Adrenal gland (tissue), 12 donors: ENCODE measurements around the gene KCNMA1. TPM values are rescaled to one million over a fixed set of nuclear protein-coding genes. Genes with fewer than 3 reads are reported as not detected.

ENCODE experiments used
- DNase-seq, 7 donors: peaks; one replicate each; pipeline ENCODE4 v3.0.0-alpha.2; 2019 to 2020
- H3K27ac ChIP-seq, 5 donors: fragments of 200-600 bp; sonication (generic) in 4 of 5; 1 replicate in 3 of 5; 2 replicates in 2 of 5; pipeline versions ENCODE4 v1.5.1 to v1.8.0; 2016 to 2020; ENCODE audit warnings: mild to moderate bottlenecking in 1 of 5
- H3K27me3 ChIP-seq: fragments of 200-600 bp; 2 replicates; pipeline ENCODE4 v1.8.0; 2021
- H3K36me3 ChIP-seq, 2 donors: fragments of 200-600 bp; replicated peaks in 1 of 2; 1 replicate in 1 of 2; 2 replicates in 1 of 2; pipeline versions ENCODE4 v1.5.1 to v1.8.0; 2018 to 2022
- H3K4me1 ChIP-seq, 2 donors: fragments of 200-600 bp; replicated peaks in 1 of 2; 1 replicate in 1 of 2; 2 replicates in 1 of 2; pipeline versions ENCODE4 v1.5.1 to v1.8.0; 2018 to 2021
- H3K4me3 ChIP-seq, 4 donors: fragments of 200-600 bp; sonication (generic) in 3 of 4; one replicate each; pipeline ENCODE4 v1.5.1; 2016 to 2018
- H3K9me3 ChIP-seq, 3 donors: fragments of 200-600 bp; sonication (generic) in 1 of 3; replicated peaks in 1 of 3; 1 replicate in 2 of 3; 2 replicates in 1 of 3; pipeline versions ENCODE4 v1.5.1 to v1.8.0; 2016 to 2021
- POLR2A ChIP-seq, 2 donors: fragments of 450-650 bp; IDR thresholded peaks; one replicate each; pipeline ENCODE4 v1.6.1; 2017; ENCODE audit warnings: antibody characterized with exemption in 2 of 2, mild to moderate bottlenecking in 2 of 2, moderate library complexity in 1 of 2
- WGBS, 4 donors: extraction: QIAGEN DNeasy Blood & Tissue Kit in 2 of 4; methylation state at CpG; one replicate each; pipeline versions ENCODE4 v1.1.5 to v1.1.7; 2013 to 2017; 5-methylcytosine and 5-hydroxymethylcytosine counted together
- intact Hi-C, 2 donors: fragments of 100-400 bp; cut with DNase I; formaldehyde crosslinking; loops; one replicate each; pipeline versions ENCODE4 v1.14.1 to v1.15.0; 2022 to 2023
- polyA plus RNA-seq, 3 donors: library from polyadenylated mRNA; stranded (reverse); fragments of 200-250 nt in 2 of 3; fragments of 350-450 nt in 1 of 3; fragmentation: Illumina TruSeq in 1 of 3; extraction: RNeasy Lipid Tissue Mini Kit (QIAGEN cat#74804) in 1 of 3; gene quantifications; one replicate each; pipeline ENCODE4 v1.2.3, GENCODE V29; 2013 to 2014
- total RNA-seq, 9 donors: library from RNA; depleted of rRNA in 4 of 9; stranded (reverse); fragments of >200 nt in 4 of 9; fragments of 120-200 nt in 1 of 9; fragmentation: NEBNext Ultra II Directional in 1 of 9; extraction: Animal tissue kit (Norgen Biotek cat#: 25700) in 1 of 9; gene quantifications; one replicate each; pipeline versions ENCODE4 v1.1.0 to v1.2.4, GENCODE V29; 2013 to 2023
- TF ChIP-seq, protein P1 (sequence below), 6 experiments: fragments of 450-650 bp in 4 of 6; fragments of 200-600 bp in 2 of 6; sonication (generic) in 1 of 6; IDR thresholded peaks; 1 replicate in 5 of 6; 2 replicates in 1 of 6; pipeline versions ENCODE4 v1.5.1 to v1.8.0; 2016 to 2021; ENCODE audit warnings: antibody characterized with exemption in 6 of 6, mild to moderate bottlenecking in 2 of 6, moderate library complexity in 1 of 6
- donor health status: healthy with polysubstance abuse.
- donor health status: Bipolar disorder and iron deficiency.
- donor health status: DM: yes; HTN: yes; CAD: no.
- donor health status: DM: no; HTN: no; CAD: no.
- donor health status: DM: no; HTN: no; CAD: no.
- donor health status: DM: yes; HTN: yes; CAD: no.

KCNMA1 gene
- total and polyA plus RNA-seq, 12 donors = 6.4 to 37.7 (median 13.4) TPM

- intact Hi-C loops = no loop called here
- Histone ChIP-seq H3K4me3 (no peak overlapping the region), H3K36me3 (no peaks in the 10 kb centered on the region), H3K4me1 (no peaks in the 10 kb centered on the region), H3K27ac (no peak overlapping the region), H3K27me3 (no peaks in the 10 kb centered on the region), H3K9me3 (no peaks in the 10 kb centered on the region)
- WGBS, 4 donors = 79 to 88% (median 84%) methylated on average over 8 of the region's 8 CpGs
- no peak for DNase-seq
- no peak for TF ChIP-seq POLR2A (IDR thresholded peaks at IDR 0.05)
Observed at GRCh38 chr10:77267703-77268675, 369.6 kb downstream of the KCNMA1 start.

GRCh38 chr10:77266242-77266641, 371.4 kb downstream of the KCNMA1 start:
- H3K27me3 ChIP-seq = no peaks in the 10 kb centered on the region
- TF ChIP-seq POLR2A (IDR thresholded peaks at IDR 0.05) = no peak
- TF ChIP-seq, protein P1, sequence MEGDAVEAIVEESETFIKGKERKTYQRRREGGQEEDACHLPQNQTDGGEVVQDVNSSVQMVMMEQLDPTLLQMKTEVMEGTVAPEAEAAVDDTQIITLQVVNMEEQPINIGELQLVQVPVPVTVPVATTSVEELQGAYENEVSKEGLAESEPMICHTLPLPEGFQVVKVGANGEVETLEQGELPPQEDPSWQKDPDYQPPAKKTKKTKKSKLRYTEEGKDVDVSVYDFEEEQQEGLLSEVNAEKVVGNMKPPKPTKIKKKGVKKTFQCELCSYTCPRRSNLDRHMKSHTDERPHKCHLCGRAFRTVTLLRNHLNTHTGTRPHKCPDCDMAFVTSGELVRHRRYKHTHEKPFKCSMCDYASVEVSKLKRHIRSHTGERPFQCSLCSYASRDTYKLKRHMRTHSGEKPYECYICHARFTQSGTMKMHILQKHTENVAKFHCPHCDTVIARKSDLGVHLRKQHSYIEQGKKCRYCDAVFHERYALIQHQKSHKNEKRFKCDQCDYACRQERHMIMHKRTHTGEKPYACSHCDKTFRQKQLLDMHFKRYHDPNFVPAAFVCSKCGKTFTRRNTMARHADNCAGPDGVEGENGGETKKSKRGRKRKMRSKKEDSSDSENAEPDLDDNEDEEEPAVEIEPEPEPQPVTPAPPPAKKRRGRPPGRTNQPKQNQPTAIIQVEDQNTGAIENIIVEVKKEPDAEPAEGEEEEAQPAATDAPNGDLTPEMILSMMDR (IDR thresholded peaks at IDR 0.05) = no peak
- intact Hi-C loops = no loop called here
- WGBS, 4 donors = 71 to 93% (median 85%) methylated on average over 2 of the region's 2 CpGs
- no peak overlapping the region for H3K4me3 ChIP-seq
- H3K9me3 ChIP-seq = no peaks in the 10 kb centered on the region
- H3K4me1 ChIP-seq = no peaks in the 10 kb centered on the region
- DNase-seq = no peak
- H3K27ac ChIP-seq = no peak overlapping the region
- H3K36me3 ChIP-seq = no peaks in the 10 kb centered on the region

GRCh38 chr10:77264527-77264926, 373.1 kb downstream of the KCNMA1 start:
- TF ChIP-seq, protein P1 (IDR thresholded peaks at IDR 0.05) = no peak
- TF ChIP-seq POLR2A (IDR thresholded peaks at IDR 0.05) = no peak
- no peak for DNase-seq
- intact Hi-C loops = no loop called here
- H3K27me3 ChIP-seq = no peaks in the 10 kb centered on the region
- no peak overlapping the region for H3K27ac ChIP-seq
- H3K9me3 ChIP-seq = no peaks in the 10 kb centered on the region
- 71 to 91% (median 78%) methylated on average over 3 of the region's 3 CpGs for WGBS, 4 donors
- H3K36me3 ChIP-seq = no peaks in the 10 kb centered on the region
- no peak overlapping the region for H3K4me3 ChIP-seq
- no peaks in the 10 kb centered on the region for H3K4me1 ChIP-seq

DNA sequence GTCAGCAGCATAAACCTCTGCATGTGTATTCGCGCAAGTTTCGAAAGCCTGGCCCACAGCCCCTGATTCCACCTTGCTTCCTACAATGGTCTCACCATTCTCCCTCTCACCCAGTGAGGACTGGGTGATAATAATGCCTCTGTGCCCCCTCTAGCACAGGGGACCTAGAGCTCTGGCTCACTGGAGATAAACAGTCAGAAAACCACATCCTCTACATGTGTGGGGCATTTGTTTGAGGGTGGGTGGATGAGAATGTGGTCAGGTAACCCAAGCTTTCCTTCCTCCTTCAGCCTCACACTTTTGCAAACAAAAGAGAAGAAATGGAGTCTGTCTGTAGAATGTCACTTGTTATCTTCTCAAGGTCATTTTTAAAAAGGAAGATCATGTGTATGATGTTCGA, 373.5 kb downstream of the KCNMA1 start:
- Histone ChIP-seq H3K36me3 (no peaks in the 10 kb centered on the region), H3K9me3 (no peaks in the 10 kb centered on the region), H3K4me3 (no peak overlapping the region), H3K27me3 (no peaks in the 10 kb centered on the region), H3K27ac (no peak overlapping the region), H3K4me1 (no peaks in the 10 kb centered on the region)
- TF ChIP-seq POLR2A (IDR thresholded peaks at IDR 0.05) = no peak
- TF ChIP-seq, protein P1 (IDR thresholded peaks at IDR 0.05) = no peak
- WGBS, 4 donors = 70 to 77% (median 74%) methylated on average over 4 of the region's 4 CpGs
- DNase-seq = no peak
- intact Hi-C loops = no loop called here
